ENCODE measurements around the gene IQSEC1. TPM values are rescaled to one million over a fixed set of nuclear protein-coding genes. Genes with fewer than 3 reads are reported as not detected.

Gene IQSEC1
- total and polyA plus RNA-seq, 10 of the 15 experiments (the other 5 are each of a cell fraction or from before 2014, with no cell fraction given), result 0.92 to 55.2 (median 8.5) TPM

DNA sequence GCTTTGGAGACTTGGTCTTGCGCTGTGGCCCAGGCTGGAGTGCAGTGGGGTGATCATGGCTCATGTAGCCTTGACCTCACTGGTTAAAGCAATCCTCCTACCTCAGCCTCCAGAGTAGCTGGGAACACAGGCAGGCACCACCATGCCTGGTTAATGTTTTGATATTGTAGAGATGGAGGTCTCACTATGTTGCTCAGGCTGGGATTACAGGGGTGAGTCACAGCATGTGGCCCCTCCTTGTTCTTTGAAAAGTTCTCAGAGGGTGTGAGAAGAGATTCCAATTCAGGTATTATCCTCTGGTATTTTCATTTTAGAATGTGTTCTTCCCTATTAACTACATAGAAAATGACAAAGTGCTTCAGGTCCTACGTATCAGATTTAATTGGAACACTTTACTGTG, 180.0 kb downstream of the IQSEC1 start:
- H2AFZ ChIP-seq (ENCODE audit: control insufficient read depth, low read depth, low read length), result no peak overlapping the region
- FAIRE-seq (peak; percentile 23), DNase-seq (ENCODE audit: low read depth, low spot score) (no peak), ATAC-seq (no peak)
- no peak overlapping the region for H3K4me3 ChIP-seq
- in situ Hi-C loops (cut with MboI), result no loop called here
- no peaks in the 10 kb centered on the region for H4K20me1 ChIP-seq (ENCODE audit: control insufficient read depth, insufficient read depth)
- H3K27ac ChIP-seq (ENCODE audit: control insufficient read depth, insufficient read depth), result no peak overlapping the region
- ChIA-PET SMC1A (ENCODE audit: uncharacterized antibody, unreplicated experiment) (interaction anchor here (0.6 kb wide), 1 partner anchor 67 kb away, joined by 3 read pairs; no protein-coding TSS in a partner anchor), POLR2A (no interaction called here), CTCF (interaction anchor here (0.5 to 14.3 kb wide), 5 partner anchors 19 to 354 kb away, joined by 3 to 271 read pairs (median 4); no protein-coding TSS in a partner anchor), RAD21 (ENCODE audit: unreplicated experiment) (interaction anchor here (0.6 to 4.8 kb wide), 2 partner anchors 25 to 81 kb away, joined by 3 to 19 read pairs; no protein-coding TSS in a partner anchor)
- H3K36me3 ChIP-seq (ENCODE audit: control insufficient read depth in 2 of 2, insufficient read depth in 2 of 2, low read length in 1 of 2), result no peaks in the 10 kb centered on the region; a peak in 1 of 4 replicates
- no peak overlapping the region for H3K4me2 ChIP-seq (ENCODE audit: control insufficient read depth, insufficient read depth)
- no peaks in the 10 kb centered on the region for H3K9me3 ChIP-seq (replicated peaks; ENCODE audit: control insufficient read depth, insufficient read depth, low read length)
- BruUV-seq (replicated peaks), result no TSS peak
- 75% methylated on average over 2 of the region's 2 CpGs for WGBS (ENCODE audit: insufficient coverage, insufficient replicate concordance, low lambda C conversion rate, missing lambda C conversion rate)
- no peak overlapping the region for H3K9ac ChIP-seq (ENCODE audit: control insufficient read depth, insufficient read depth, low read length)
- no peaks in the 10 kb centered on the region for H3K79me2 ChIP-seq (ENCODE audit: control insufficient read depth, insufficient read depth, low read length)
- H3K27me3 ChIP-seq (replicated peaks in 1 of 2; ENCODE audit: control insufficient read depth in 2 of 2, insufficient read depth in 2 of 2, low read length in 1 of 2), result no peaks in the 10 kb centered on the region
- H3K4me1 ChIP-seq (ENCODE audit: control insufficient read depth, insufficient read depth, low read length), result peaks cover 18% of the 10 kb centered on the region
- intact Hi-C loops (cut with micrococcal nuclease; ENCODE audit: unreplicated experiment), result loop anchor here (2.0 kb wide), 1 partner anchor 70 kb away; no protein-coding TSS in a partner anchor
- TF ChIP-seq ZSCAN29 (IDR thresholded peaks at IDR 0.05) (no peak), TCF3 (IDR thresholded peaks at IDR 0.05; ENCODE audit: borderline replicate concordance, insufficient read depth, low read depth, low read length) (no peak), SREBF1 (IDR thresholded peaks at IDR 0.05; ENCODE audit: low read length) (no peak), BRCA1 (IDR thresholded peaks at IDR 0.05; ENCODE audit: low read depth, low read length) (no peak), MYC (IDR thresholded peaks at IDR 0.05; ENCODE audit: insufficient read depth, insufficient read length, insufficient replicate concordance, low read length, severe bottlenecking) (no peak), YY1 (IDR thresholded peaks at IDR 0.05; ENCODE audit: low read depth, low read length) (no peak), KDM1A (IDR thresholded peaks at IDR 0.05; ENCODE audit: borderline replicate concordance) (no peak), EP300 (IDR thresholded peaks at IDR 0.05; ENCODE audit: borderline replicate concordance in 1 of 2, control insufficient read depth in 1 of 2, low read depth in 2 of 2, low read length in 2 of 2) (no peak), ZBED1 (IDR thresholded peaks at IDR 0.05; ENCODE audit: borderline replicate concordance) (no peak), POLR2AphosphoS2 (IDR thresholded peaks at IDR 0.05; ENCODE audit: low read depth, low read length) (no peak; the same call in 1 of the 2 replicates), CBFB (IDR thresholded peaks at IDR 0.05; ENCODE audit: low read depth) (no peak), SMAD5 (IDR thresholded peaks at IDR 0.05; ENCODE audit: low read depth) (no peak), FOXM1 (IDR thresholded peaks at IDR 0.05; ENCODE audit: low read depth, low read length) (no peak)
- TF ChIP-seq, protein P1, sequence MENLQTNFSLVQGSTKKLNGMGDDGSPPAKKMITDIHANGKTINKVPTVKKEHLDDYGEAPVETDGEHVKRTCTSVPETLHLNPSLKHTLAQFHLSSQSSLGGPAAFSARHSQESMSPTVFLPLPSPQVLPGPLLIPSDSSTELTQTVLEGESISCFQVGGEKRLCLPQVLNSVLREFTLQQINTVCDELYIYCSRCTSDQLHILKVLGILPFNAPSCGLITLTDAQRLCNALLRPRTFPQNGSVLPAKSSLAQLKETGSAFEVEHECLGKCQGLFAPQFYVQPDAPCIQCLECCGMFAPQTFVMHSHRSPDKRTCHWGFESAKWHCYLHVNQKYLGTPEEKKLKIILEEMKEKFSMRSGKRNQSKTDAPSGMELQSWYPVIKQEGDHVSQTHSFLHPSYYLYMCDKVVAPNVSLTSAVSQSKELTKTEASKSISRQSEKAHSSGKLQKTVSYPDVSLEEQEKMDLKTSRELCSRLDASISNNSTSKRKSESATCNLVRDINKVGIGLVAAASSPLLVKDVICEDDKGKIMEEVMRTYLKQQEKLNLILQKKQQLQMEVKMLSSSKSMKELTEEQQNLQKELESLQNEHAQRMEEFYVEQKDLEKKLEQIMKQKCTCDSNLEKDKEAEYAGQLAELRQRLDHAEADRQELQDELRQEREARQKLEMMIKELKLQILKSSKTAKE (IDR thresholded peaks at IDR 0.05; ENCODE audit: low read depth, poor library complexity, severe bottlenecking), result no peak
- TF ChIP-seq, protein P2, sequence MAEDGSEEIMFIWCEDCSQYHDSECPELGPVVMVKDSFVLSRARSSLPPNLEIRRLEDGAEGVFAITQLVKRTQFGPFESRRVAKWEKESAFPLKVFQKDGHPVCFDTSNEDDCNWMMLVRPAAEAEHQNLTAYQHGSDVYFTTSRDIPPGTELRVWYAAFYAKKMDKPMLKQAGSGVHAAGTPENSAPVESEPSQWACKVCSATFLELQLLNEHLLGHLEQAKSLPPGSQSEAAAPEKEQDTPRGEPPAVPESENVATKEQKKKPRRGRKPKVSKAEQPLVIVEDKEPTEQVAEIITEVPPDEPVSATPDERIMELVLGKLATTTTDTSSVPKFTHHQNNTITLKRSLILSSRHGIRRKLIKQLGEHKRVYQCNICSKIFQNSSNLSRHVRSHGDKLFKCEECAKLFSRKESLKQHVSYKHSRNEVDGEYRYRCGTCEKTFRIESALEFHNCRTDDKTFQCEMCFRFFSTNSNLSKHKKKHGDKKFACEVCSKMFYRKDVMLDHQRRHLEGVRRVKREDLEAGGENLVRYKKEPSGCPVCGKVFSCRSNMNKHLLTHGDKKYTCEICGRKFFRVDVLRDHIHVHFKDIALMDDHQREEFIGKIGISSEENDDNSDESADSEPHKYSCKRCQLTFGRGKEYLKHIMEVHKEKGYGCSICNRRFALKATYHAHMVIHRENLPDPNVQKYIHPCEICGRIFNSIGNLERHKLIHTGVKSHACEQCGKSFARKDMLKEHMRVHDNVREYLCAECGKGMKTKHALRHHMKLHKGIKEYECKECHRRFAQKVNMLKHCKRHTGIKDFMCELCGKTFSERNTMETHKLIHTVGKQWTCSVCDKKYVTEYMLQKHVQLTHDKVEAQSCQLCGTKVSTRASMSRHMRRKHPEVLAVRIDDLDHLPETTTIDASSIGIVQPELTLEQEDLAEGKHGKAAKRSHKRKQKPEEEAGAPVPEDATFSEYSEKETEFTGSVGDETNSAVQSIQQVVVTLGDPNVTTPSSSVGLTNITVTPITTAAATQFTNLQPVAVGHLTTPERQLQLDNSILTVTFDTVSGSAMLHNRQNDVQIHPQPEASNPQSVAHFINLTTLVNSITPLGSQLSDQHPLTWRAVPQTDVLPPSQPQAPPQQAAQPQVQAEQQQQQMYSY (CRISPR knock-in tag; IDR thresholded peaks at IDR 0.05), result no peak
- TF ChIP-seq, protein P3, sequence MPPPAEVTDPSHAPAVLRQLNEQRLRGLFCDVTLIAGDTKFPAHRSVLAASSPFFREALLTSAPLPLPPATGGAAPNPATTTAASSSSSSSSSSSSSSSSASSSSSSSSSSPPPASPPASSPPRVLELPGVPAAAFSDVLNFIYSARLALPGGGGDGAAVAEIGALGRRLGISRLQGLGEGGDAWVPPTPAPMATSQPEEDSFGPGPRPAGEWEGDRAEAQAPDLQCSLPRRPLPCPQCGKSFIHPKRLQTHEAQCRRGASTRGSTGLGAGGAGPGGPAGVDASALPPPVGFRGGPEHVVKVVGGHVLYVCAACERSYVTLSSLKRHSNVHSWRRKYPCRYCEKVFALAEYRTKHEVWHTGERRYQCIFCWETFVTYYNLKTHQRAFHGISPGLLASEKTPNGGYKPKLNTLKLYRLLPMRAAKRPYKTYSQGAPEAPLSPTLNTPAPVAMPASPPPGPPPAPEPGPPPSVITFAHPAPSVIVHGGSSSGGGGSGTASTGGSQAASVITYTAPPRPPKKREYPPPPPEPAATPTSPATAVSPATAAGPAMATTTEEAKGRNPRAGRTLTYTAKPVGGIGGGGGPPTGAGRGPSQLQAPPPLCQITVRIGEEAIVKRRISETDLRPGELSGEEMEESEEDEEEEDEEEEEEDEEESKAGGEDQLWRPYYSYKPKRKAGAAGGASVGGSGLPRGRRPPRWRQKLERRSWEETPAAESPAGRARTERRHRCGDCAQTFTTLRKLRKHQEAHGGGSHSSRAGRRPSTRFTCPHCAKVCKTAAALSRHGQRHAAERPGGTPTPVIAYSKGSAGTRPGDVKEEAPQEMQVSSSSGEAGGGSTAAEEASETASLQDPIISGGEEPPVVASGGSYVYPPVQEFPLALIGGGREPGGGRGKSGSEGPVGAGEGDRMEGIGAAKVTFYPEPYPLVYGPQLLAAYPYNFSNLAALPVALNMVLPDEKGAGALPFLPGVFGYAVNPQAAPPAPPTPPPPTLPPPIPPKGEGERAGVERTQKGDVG (CRISPR knock-in tag; IDR thresholded peaks at IDR 0.05), result no peak

Measured in GM12878 (cell line).